GM21737 (cell line): Measurements from ENCODE around the gene IFITM1.
"Not testable (repeated sequence)": the region's sequence is repeated elsewhere in the genome, so short reads cannot be mapped to it uniquely, and the experiment has no call there.

Experiments
- ATAC-seq: cut with Tn5 transposase; IDR thresholded peaks from one replicate; pipeline ENCODE4 v1.9.1; 2021; ENCODE audit warnings: mild to moderate bottlenecking, moderate library complexity; ENCODE audit not compliant: unreplicated experiment

The IFITM1 gene

DNA sequence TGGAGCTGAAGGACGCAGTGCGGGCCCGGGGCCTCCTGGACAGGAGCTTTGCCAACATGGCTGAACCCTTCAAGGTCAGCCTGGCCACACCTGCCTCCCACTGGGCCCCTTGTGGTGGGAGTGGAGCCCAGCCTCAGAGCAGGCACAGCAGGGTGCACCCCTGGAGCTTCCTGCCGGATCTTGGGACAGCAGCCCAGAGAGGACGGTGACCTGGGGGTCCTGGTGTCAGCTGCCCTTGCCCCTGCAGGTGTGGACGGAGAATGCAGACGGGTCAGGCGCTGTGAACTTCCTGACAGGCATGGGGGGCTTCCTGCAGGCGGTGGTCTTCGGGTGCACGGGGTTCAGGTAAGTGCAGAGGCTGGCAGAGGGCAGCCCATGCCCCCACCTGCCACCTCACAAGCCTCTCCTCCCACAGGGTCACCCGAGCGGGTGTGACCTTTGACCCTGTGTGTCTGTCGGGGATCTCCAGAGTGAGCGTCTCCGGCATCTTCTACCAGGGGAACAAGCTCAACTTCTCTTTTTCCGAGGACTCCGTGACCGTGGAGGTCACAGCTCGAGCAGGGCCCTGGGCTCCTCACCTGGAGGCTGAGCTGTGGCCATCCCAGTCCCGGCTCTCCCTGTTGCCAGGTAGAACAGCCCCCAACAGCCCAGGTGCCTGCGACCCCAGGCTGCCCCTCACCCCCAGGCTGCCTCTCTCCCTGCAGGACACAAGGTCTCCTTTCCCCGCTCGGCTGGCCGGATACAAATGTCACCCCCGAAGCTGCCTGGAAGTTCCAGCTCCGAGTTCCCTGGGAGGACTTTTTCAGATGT is 19.8 kb upstream of the IFITM1 start:
- no peak for ATAC-seq

DNA sequence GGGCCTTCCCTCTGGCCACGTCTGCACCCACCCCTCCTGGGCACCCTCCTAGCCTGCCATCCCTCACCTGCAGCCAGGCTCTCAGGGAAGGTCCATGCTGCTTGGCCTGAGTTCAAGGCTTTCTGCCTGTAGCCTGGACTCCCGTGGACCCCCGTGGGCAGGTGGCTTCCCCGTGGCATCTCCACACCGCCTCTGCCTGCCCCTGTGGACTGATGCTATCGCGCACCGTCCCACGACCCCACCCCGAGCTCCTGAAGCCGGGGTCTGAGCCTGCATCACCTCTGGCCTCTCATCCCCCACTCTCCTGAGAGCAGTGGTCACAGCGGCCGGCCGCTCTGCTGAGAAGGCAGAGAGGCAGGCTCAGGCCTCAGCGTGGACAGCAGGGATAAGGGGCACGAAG is 19.1 kb upstream of the IFITM1 start:
- no peak for ATAC-seq

DNA sequence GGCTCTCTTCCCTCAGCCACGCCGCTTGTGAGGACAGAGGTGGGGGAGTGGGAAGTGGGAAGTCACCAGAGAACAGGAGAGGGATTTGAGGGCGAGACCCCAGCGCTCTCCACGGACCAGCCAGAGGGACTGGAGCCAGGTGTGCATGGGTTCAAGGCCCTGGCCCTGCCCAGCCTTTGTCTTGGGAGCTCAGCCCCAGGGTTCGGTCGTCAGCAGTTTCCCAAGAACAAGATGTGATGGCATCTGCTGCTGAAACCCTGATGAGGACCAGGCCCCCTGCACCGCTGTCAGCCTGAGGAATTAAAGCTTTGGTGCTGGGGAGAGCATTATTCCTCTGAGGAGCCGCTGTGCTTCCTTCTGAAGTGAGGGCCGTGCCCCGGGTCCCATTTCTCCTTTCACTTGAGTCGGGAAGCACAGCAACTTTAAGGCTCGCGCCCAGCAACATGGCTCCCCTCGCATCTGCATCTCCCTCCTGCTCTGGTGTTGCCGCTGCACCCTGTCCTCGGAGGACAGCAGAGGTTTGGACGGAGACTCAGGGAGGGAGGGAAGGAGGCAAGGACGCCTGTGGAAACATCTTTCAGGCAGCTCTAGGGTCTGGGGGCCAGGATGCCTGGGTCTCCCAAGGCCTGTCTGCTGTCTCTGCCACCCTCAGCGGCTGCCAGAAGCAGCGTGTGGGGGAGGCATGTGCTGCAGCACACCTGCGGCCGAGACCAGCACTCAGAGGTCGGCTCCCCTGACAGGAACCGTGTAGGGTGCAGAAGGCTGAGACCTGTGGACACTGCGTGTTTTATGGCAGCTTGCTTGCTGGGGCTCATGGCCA is 18.3 kb upstream of the IFITM1 start:
- ATAC-seq = no peak

DNA sequence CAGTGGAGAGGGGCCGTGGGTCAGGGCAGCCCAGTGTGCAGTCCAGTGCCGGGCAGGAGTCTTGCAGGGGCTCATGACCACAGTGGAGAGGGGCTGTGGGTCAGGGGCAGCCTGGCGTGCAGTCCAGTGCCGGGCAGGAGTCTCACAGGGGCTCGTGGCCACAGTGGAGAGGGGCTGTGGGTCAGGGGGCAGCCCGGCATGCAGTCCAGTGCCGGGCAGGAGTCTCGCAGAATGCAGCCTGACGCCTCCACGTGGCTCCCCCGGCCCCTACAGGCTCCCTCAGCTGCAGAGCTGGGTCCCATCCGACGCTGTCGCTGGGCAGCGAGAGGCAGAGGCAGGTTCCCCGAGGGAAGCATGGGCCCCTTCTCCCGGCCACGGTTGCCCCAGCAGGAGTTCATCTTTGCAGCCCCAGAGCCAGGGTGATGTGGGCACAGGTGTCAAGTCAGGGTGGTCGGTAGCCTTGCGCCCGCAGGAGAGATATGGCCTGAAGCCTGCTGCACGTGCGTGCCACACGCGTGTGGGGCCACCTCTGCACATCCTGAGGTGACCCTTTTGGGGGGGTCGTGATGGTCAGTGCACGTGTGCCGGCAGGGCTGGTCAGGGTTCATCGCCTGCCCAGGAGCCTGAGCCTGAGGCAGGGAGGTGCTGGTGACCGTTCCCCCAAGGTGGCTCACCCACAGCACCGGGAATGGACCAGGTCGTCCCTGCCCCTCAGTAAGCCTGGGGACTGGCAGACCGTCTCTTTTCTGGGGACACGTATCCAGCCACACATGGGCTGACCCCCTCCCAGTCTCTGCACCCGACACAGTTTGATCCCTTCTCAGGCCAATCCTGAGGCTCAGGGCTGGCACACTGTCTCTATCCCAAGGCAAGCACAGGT is 17.4 kb upstream of the IFITM1 start:
- ATAC-seq = no peak

DNA sequence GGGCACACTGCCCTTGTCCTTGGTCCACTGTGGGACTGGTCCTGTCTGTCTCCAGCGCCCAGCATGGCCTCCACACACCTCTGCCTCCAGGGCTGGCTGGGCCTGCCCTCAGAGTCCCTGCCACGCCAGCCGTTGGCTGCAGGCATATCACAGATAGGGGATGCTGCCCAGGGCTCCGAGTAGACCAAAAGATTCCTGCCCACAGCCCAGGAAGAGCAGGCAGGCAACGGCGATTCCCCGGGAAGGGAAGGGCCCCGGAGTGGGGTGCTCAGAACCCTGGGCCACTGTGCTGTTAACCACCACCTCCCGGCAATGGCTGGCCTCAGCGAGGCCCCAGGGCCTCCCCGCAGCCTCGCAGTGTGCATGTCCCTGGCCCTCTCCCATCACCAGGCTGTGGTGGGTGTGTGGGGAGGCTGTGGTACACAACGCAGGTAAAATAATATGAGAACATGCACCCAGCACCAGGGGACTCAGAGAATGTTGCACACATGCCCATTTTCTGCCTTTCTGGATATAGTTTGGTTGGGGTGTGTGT is 16.7 kb upstream of the IFITM1 start:
- no peak for ATAC-seq

DNA sequence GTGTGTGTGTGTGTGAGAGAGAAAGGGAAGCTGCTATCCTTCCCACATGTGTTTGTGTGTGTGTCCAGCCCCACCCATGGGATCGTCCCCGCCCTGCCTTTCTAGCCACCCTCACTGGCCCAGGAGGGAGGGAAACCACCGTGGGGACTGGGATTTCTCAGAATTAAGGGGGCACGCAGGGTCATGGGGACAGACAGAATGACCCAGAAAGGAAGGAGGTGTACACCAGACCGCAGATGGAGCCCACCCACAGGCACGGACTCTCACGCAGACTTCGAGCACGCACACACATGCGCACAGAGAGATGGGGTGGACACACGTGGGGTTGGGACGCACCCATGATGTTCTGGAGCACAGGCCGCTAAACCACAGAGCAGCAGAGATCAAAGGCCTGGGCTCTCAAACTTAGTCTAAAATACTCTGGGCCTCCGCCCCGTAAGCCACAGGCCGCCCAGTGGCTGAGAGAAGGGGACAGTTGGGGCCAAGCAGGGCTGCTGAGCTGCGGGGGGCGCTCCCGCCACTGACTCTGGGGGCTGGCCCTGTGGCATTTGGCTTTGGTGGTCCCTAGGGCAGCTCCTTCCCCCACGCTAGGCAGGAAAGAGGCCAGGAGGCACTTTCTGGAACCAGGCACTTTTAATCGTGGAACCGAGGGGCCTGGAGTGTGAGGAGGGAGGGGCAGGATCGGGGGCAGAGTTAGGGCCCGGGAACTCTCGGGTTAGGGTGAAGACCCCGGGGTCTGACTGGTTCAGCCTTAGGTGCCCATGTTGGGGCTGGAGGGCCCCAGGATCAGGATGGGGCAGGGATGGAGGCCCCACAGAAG is 16.0 kb upstream of the IFITM1 start:
- ATAC-seq = no peak

DNA sequence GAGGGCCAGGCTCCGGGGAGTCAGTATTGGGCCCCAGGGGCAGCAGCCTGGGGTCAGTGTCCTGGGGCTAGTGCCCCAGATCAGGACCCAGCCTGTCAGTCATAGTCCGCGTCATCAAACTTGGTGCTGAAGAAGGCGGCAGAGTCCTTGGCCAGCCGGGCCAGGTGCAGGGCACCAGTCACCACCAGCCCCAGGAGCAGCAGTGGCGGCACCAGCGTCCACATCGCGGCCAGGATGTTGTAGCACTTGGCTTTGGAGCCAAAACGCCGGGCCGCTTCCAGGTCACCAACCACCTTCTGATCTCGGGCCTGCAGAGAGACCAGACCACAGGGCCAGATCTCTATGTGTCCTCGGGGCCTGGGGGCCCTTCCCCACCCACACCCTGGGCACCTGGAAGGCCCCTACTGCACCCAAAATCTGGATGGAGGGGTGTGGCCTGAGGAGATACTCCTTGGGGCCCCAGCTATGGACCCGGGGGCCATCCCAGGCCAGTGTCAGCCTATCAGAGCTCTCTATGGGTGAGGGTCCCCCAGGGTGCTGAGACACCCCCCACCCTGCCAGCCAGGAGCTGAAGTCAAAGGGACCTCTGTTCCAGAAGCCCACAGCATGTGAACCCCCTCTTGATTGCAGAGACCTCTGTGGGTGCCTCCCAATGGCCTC is 15.3 kb upstream of the IFITM1 start:
- ATAC-seq = no peak

DNA sequence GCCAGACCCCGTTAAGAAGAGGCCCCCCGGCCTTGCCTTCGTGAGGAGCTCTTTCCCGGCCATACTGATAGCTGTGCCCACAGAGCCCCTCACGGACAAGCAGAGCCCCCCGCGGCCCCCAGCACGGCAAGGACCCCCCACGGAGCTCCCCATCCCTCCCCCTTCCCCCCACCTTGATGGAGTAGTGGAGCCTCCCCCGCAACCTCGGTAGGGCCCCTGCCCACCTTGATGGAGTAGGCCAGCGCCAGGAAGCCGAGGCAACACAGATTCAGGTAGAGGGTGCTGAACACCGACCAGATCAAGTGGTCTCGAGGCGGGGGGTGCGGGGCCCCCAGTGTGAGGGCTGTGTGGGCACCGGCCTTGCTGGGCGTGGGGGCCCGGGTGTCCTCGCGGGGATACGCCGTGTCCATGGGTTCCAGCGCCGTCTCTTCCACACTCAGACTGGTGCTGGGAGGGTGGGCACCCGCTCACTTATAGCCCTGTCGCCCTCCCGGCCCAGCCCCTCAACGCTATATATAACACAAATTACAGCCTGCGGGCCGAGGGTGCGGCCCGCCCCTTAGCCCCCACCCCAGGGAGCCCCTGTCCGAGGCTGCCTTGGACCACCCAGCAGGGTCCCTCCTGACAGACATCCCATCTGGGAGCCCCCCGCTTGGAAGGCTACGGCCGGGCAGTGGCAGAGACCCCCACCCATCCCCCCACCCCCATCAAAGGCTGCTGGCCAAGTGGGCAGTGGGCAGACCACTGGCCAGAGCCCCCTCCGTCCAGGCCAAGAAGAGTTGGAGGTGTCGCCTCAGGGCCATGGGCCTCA is 14.6 kb upstream of the IFITM1 start, which contains the start of gene IFITM5:
Gene IFITM5, minus strand, starts transcription at position 446 of the 811 bp plus-strand sequence. Its CDS starts 36 bp downstream, at position 410.
- no peak for ATAC-seq

DNA sequence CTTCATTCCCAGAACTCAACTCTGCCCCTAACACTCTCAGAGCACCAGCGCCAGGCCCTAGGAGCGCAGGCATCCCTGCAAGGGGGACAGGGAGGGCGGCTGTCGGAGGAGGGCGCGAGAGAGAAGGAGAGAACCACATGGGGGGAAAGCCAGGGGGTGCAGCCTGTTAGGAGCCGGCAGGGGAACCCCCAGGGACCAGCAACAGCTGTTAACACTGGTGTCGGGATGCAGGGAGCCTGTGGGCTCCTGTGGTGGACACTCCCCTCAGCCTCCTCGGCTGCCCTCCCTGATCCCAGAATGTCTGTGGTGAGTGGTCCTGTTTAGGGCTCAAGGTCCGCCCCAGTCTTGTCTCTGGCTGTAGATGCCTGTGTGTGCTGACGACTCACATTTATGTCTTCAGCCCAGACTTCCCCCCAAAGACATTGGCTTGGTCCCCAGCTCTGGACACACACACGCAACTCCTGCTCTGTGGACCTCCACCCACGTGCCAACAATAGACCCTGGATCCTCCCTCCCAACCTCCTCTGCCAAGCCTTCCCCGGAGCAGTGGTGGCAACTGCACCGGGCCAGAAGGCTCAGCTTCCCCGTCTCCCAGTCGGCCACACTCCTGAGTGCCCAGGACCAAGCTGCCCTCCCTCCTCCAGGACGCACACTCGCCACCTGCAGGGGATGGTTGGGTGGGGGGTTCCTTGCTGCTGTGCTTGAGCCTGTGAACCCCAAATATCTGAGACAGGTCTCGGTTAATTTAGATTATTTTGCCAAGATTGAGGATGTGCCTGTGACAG is 13.7 kb upstream of the IFITM1 start:
- ATAC-seq = no peak

DNA sequence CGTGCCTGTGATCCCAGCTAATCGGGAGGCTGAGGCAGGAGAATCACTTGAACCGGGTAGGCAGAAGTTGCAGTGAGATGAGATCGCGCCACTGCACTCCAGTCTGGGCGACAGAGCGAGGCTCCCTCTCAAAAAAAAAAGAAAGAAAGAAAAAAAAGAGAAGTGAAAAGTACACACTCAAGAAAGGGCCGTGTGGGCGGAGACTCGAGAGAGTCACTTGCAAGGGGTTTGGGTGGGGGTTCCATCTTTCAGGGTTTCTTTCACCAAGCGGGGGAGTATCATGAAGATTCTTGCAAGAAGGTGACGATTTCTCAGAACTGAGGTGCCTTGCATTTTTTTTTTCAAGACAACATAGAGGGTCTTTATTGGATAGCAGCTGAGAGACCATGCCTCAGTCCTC is 10.5 kb upstream of the IFITM1 start:
- no peak for ATAC-seq

DNA sequence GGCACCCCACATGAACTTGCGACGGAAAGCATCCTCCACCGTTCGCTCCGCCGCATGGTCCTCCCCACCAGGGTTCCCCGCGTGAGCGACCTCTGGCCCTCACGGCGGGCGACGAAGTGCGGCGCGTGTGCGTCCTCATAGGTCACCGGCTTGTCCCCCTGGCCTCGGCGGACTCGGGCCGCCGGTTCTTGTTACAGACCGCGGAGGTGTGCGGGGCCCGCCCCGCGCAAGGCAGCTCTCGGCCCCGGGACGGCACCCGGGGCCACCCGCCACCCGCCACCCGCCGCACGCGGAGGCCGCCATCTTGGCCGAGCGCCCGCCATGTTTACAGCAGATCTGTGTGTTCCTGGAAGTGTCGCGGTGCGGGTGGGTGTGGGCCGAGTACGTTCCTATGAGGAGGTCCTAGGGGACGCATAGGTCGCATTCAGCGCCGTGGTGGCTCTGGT is 9.8 kb upstream of the IFITM1 start:
- no peak for ATAC-seq

DNA sequence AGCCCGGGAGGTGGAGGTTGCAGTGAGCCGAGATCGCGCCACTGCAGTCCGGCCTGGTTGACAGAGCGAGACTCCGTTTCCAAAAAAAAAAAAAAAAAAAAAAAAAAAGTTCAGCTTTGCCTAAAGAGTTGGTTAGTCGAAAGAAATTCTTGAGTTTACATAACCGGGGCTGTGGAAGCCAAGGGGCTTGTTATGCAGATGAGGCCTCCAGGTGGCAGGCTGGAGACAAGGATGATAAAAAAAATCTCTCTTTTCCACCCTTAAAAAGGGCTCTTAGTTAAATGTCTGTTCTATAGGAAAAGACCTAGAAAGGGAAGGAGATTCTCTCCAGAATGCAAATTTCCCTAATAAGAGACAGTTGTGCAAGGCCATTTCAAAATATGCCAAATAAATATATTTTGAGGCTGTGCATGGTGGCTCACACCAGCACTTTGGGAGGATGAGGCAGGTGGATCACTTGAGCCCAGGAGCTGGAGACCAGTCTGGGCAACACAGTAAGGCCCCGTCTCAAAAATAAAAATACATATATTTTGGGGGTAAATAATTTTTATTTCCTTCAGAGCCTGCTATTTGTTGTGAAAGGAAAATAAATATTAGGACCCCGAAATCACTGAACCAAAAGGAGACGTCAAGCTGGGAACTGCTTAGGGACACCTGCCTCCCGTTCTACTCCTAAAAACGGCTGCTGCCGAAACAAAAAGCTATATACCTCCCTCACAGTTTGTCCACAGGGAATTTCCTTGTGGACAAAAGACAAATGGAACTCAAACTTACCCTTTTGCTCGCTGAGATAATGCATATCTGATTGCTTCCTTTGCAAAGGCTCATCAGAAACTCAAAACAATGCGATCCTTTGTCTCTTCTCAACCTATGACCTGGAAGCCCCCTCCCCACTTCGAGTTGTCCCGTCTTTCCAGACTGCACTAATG is 8.7 kb upstream of the IFITM1 start:
- ATAC-seq = no peak

DNA sequence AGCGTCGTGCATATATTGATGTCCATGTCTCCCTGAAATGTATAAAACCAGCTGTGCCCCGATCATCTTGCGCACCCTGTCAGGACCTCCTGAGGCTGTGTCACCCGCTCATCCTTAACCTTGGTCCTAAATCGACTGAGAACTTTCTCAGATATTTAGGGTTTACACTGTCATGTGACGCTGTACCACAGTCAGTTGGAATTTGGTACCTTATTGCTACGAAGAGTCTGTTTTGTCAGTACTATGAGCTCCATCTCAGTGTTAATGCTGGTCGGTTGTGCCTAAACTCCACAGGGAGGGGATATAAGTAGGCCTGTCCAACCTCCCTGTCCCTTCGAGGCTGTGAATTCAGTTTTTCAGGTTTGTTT is 8.0 kb upstream of the IFITM1 start:
- no peak for ATAC-seq

DNA sequence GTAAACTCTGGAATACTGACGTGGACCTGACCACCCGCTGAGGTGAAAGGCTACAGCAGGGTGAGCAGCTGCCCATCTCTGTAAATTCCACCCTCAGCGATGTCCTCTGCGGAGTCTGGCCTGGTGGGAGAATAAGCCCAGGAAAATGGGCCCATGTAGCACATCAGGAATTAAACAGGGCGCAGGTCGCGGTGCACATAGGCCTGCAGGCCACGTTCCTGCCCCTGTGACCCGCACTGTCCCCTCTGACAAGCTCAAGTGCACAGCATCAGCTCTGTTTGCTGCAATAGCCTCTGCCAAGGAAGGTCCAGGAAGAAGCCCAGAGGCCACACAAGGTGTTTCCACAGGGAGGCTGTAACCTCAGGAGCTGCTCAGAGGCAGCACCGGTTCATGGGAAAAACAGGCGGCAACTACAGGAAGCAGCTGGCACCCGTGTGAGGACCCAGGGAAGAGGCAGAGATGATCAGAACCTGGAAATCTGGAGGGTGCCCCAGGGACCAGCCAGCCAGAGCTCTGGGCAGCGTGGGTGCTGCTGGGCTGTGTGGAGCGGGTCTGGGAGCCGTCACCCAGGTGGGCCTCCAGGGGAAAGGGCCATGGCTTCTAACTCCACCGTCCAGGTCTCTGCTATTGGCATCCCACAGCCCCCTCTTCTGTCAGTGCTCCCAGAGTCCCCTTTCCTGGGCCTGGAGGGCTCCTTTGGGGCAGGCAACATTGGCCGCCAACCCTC is 7.0 kb upstream of the IFITM1 start:
- ATAC-seq = no peak

DNA sequence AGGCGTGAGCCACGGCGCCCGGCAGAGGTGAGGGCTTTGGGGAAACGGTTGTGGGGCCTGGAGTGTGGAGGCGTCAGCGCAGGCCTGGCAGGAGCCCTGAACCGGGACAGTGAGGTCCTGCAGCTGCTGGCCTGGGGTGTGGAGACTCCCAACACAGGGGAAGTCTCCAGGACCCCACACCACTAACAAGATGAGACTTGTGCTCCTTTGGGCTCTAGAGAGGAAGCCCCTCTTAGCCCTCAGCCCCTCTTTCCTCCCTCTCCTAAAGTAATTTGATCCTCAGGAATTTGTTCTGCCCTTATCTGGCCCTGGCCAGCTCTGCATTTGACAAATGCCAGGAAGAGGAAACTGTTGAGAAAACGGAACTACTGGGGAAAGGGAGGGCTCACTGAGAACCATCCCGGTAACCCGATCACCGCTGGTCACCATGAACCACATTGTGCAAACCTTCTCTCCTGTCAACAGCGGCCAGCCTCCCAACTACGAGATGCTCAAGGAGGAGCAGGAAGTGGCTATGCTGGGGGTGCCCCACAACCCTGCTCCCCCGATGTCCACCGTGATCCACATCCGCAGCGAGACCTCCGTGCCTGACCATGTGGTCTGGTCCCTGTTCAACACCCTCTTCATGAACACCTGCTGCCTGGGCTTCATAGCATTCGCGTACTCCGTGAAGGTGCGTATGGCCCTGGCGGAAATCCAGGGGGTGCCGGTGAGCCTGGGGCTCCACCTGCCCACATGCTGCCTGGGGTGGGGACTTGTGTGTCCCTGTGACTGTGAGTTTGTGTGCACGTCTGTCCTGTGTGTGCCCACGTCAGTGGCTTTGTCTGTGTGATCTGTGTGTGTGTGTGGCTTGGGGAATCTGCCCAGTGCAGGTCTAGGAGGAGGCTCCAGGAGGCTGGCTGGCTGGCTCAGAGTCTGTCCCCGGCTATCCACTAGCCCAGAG is 5.8 kb upstream of the IFITM1 start, which contains the start of gene IFITM2:
Gene IFITM2, plus strand, starts transcription at position 51 of the 943 bp plus-strand sequence. Its CDS starts 377 bp downstream, at position 428.
- ATAC-seq = not testable (repeated sequence)
